GM06990 (cell line): ENCODE results near the gene HOXB3.

Experiments
- DNase-seq: peaks from one replicate; pipeline ENCODE4 v3.0.0-alpha.2; 2011; ENCODE audit not compliant: insufficient read length; ENCODE audit errors: extremely low read depth
- H3K27me3 ChIP-seq: replicated peaks from 2 replicates; pipeline ENCODE4 v1.6.0; 2011; ENCODE audit warnings: low read length; ENCODE audit not compliant: control insufficient read depth, insufficient read depth
- H3K36me3 ChIP-seq: 2 replicates; pipeline ENCODE4 v1.5.1; 2011; ENCODE audit warnings: low read length; ENCODE audit not compliant: control insufficient read depth, insufficient read depth
- H3K4me3 ChIP-seq: replicated peaks from 2 replicates; pipeline ENCODE4 v1.5.1; 2011; ENCODE audit warnings: low read depth, mild to moderate bottlenecking, control low read depth, low read length
- TF ChIP-seq, protein P1 (sequence below): IDR thresholded peaks from 2 replicates; pipeline ENCODE4 v1.5.1; 2011; ENCODE audit warnings: low read length, control low read depth, mild to moderate bottlenecking, inconsistent platforms; ENCODE audit not compliant: insufficient read depth, poor library complexity, severe bottlenecking

HOXB3 gene

DNA sequence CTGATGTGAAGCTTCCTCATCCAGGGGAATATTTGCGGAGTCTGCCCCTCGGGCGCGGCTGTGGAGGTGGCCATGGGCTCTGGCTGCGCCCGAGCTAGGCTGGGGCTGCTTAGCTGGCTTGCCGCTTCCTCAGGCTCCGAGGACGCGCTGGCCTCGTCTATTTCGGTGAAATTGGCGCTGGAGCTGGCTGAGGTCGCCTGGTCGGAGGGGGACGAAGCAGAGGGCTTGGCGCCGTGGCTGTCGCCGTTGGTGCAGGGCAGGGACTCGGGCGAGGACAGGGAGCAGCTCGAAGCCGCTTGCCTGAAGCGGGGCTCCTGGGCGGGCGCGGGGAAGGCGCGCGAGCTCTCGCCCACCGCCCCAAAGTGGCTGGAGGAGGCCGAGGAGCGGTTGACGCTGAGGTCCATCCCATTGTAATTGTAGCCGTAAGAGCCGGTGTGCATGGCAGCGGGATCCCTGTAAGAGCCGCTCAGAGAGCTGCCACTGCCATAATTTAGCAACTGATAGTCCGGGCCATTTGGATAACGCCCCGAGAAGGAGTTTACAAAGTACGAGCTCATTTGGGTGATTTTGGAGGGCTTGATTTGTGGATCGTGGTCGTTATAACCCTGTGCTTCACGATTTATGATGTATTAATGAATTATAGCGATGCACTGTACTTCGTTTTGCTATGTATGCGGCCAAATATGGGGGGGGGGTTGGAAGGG, 3.2 kb upstream of the HOXB3 start, which contains the start of gene HOXB5:
Gene HOXB5, minus strand, starts transcription at position 654 of the 704 bp plus-strand sequence. Its CDS starts 97 bp downstream, at position 557.
- peaks cover 2% of the 10 kb centered on the region; the same call in 1 of the 2 replicates for H3K27me3 ChIP-seq
- no peaks in the 10 kb centered on the region; the same call in 1 of the 2 replicates for H3K36me3 ChIP-seq
- H3K4me3 ChIP-seq: peak within 1 kb of the TSS; percentile 50
- no peak for DNase-seq
- TF ChIP-seq, protein P1, sequence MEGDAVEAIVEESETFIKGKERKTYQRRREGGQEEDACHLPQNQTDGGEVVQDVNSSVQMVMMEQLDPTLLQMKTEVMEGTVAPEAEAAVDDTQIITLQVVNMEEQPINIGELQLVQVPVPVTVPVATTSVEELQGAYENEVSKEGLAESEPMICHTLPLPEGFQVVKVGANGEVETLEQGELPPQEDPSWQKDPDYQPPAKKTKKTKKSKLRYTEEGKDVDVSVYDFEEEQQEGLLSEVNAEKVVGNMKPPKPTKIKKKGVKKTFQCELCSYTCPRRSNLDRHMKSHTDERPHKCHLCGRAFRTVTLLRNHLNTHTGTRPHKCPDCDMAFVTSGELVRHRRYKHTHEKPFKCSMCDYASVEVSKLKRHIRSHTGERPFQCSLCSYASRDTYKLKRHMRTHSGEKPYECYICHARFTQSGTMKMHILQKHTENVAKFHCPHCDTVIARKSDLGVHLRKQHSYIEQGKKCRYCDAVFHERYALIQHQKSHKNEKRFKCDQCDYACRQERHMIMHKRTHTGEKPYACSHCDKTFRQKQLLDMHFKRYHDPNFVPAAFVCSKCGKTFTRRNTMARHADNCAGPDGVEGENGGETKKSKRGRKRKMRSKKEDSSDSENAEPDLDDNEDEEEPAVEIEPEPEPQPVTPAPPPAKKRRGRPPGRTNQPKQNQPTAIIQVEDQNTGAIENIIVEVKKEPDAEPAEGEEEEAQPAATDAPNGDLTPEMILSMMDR: no peak

DNA sequence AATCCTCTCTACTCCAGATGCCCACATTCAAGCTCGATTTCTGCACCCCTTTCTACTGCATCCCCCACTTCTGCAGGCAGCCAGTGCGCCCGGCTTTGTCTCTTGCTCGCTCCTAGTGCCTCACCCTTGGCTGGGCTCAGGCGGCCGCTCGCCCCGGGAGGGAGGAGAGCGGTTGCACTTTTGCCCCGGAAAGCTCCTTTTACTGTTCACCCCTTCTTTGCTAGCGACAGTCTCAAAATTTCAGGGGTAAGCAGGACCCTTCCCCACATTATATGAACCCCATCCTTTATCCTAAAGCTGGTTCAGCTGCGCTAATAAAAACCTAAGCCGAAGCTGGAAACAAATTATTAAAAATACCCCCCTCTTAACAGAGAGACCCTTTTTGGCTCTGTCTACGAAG, 2.5 kb upstream of the HOXB3 start:
- no peaks in the 10 kb centered on the region; the same call in 1 of the 2 replicates for H3K36me3 ChIP-seq
- DNase-seq: no peak
- peaks cover 2% of the 10 kb centered on the region; the same call in 1 of the 2 replicates for H3K27me3 ChIP-seq
- TF ChIP-seq, protein P1: no peak
- peak overlapping the region; percentile 50 for H3K4me3 ChIP-seq

DNA sequence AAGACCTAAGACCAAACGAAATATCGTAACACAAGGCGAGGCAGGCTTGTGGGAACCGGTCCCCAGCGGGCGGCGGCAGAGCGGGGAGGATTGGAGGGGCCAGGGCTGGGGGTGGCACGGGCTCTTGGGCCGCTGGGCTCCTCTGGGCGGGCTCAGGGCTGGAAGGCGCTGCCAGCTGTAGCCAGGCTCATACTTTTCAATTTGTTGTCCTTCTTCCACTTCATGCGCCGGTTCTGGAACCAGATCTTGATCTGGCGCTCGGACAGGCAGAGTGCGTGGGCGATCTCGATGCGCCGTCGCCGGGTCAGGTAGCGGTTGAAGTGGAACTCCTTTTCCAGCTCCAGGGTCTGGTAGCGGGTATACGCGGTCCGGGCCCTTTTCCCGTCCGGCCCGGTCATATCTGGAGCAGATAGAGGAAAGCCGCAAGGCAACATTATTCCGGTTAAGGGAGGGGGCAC, 2.0 kb upstream of the HOXB3 start:
- no peak overlapping the region for H3K4me3 ChIP-seq
- TF ChIP-seq, protein P1: no peak
- DNase-seq: no peak
- peaks cover 2% of the 10 kb centered on the region; the same call in 1 of the 2 replicates for H3K27me3 ChIP-seq
- H3K36me3 ChIP-seq: no peaks in the 10 kb centered on the region; the same call in 1 of the 2 replicates

DNA sequence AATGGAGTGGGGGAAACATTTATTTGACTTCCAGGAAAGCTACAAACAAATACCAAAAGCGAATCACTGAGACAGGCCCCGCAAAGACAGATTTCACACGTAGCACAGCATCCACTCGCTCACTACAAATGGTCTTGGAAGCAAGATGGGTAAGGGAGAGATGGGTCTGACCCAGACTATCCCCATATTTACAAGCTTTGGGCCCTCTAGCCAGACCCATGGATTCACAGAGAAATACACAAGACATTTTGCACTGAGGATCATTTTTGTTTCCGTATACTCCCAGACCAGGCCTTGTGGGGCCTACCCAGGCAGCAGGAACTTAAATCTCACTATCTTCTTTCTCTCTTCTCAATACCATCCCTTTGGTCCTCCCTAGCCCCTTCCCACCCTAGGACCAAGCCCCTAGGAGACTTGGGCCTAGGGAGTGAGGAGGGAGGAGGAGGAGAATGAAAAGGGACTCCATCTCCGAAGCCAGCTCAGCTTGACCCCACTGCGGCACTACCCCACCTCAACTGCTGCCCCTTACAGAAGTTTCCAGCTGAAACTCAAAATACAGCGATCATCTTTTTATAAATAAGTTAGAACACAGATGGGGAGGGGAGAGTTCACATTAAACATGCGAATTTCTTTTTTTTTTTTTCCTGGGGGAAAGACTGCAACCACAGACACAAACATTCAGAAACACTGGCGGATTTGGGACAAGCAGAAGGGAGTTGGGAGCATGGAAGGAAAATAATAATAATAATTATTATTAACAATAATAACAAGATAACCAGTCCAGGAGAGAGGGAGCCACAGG, 1.4 kb upstream of the HOXB3 start:
- TF ChIP-seq, protein P1: no peak
- Histone ChIP-seq H3K27me3 (no peaks in the 10 kb centered on the region), H3K4me3 (no peak overlapping the region), H3K36me3 (no peaks in the 10 kb centered on the region; the same call in 1 of the 2 replicates)
- DNase-seq: no peak

DNA sequence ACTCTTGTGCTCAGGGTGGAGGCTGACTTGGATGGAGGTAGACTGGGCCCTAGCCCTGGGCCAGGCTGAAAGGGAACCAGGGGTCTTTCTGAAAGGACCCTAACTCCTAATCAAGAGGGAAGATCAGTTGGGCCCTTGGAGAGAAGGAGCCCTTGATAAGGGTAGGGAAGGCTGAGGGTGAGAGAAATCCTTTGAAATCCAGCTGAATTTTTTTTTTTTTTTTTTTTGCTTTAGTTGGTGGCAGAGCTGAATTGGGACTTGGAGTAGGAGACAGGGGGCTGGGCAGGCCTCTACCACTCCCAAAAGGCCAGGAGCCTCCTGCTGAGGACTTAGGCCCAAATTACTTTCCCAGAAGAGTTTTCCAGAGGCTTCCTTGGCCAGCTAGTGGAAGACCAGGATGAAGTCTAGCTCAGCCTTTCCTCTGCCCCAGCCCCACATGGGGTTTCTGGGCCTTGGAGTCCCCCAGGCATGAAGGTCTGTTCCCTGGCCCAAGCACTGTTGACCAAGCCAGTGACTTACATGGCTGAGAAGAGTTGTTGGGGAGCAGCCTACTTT, 643 bp upstream of the HOXB3 start:
- no peaks in the 10 kb centered on the region for H3K27me3 ChIP-seq

More for the DNA sequence above, 643 bp upstream of the HOXB3 start:
- Histone ChIP-seq H3K4me3 (no peak overlapping the region), H3K36me3 (no peaks in the 10 kb centered on the region)
- no peak for DNase-seq
- TF ChIP-seq, protein P1: no peak
